ENCODE data around the gene ATG9A.

DNA sequence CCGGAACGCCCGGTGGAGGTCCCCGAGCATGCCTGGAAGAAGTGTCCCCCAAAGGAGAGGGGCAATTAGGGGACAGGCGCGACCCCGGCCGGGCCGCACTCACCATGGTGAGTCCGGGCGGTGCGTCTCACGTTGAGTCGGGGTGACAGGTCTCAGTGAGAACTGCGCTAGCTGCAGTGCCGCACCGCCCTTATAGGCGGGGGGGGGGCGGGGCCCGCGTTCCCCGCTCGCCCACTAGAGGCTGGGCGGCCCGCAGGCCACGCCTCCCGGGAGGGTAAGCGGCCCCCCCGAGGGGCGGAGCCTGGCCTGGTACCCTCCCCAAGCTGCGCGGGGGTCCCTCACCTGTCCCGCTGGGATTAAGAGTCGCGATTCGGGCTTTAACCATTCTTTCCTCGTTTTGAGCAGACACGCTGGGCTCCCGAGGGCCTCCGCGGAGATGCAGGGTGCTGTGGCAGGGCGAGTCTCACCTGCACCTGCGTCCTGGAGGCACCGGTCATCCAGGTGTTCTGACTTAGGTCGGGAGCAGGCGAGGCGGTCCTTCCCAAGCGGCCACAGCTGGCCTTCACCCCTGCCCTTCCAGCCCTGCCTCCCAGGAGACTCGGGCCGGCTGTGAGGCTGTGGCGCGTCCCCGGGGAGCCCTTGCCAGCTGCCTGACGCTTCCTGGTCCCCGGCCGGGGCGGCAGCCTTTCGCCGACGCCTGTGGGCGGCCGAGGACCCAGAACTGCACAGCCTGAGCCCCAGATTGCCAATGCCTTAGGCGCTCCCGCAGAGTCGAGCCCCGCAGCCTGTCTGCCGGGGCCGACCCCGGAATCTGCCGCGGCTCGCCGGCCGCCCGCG is 24.5 kb upstream of the ATG9A start, which contains the start of gene TUBA4A:
- TF ChIP-seq CTCF (IDR thresholded peaks at IDR 0.05): peak; percentile 17 to 81 (median 44)
- peak; percentile 100 for TF ChIP-seq POLR2A (IDR thresholded peaks at IDR 0.05)
